Stomach (tissue), 4 donors: ENCODE data around the gene PKP4.

Experiments used
- CTCF ChIP-seq, 7 experiments: fragments of 450-650 bp in 4 of 7; fragments of 200-600 bp in 3 of 7; sonication (generic) in 3 of 7; IDR thresholded peaks; one replicate each; pipeline ENCODE4 v1.5.1; 2016 to 2019; ENCODE audit warnings: antibody characterized with exemption in 7 of 7, control low read depth in 2 of 7, mild to moderate bottlenecking in 1 of 7
- POLR2A ChIP-seq, 4 donors: fragments of 450-650 bp; IDR thresholded peaks; one replicate each; pipeline ENCODE4 v1.6.1; 2016; ENCODE audit warnings: antibody characterized with exemption in 4 of 4, control low read depth in 2 of 4, mild to moderate bottlenecking in 1 of 4, moderate library complexity in 1 of 4
- POLR2AphosphoS5 ChIP-seq, 3 donors: sonication (generic); formaldehyde crosslinking; IDR thresholded peaks; one replicate each; pipeline ENCODE4 v1.6.1; 2016; ENCODE audit warnings: antibody characterized with exemption in 3 of 3

DNA sequence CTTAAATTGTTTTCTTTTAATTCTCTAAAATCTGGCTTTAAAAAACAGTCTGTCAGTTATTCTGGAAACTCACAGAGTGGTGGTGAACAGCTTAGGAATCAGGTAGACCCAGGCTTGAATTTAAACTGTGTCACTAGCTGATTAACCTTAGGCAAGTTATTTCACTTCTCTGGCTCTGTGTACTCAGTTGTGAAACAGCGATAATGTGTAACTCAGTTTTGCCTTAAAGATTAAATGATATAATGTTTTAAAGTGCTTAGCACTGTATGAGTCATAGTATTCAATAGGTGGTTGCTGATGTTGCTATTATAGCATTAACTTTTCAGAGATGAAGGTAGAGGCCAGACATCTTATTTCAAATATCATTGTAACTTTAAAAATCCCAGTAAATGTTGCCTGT lies 40.7 kb downstream of the PKP4 start:
- no peak for TF ChIP-seq CTCF (IDR thresholded peaks at IDR 0.05)
- peak in 2 of 3 donors; percentile 18 to 52 for TF ChIP-seq POLR2AphosphoS5 (IDR thresholded peaks at IDR 0.05)
- TF ChIP-seq POLR2A (IDR thresholded peaks at IDR 0.05): no peak
